Measurements from ENCODE around the gene WDHD1.

DNA sequence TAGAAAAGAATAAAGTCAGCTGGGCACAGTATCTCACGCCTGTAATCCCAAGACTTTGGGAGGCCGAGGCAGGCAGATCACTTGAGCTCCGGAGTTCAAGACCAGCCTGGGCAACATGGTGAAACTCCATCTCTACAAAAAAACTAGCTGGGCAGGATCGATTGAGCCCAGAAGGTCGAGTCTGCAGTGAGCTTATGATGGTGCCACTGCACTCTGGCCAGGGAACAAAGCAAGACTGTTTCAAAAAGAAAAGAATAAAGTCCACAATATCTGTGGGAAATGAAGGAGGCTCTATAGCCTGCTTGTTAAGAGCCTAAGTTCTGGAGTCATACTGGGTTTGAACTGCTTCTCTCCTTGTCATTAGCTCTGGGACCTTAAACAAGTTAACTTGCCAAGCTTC lies 32.4 kb upstream of the WDHD1 start:
- TF ChIP-seq ZNF70 (CRISPR knock-in tag; IDR thresholded peaks at IDR 0.05) = no peak
- TF ChIP-seq OSR1 (CRISPR knock-in tag; IDR thresholded peaks at IDR 0.05) = no peak
- no peak for TF ChIP-seq ZNF8 (CRISPR knock-in tag; IDR thresholded peaks at IDR 0.05)
- TF ChIP-seq TCF4 (CRISPR knock-in tag; IDR thresholded peaks at IDR 0.05; ENCODE audit: borderline replicate concordance) = no peak
- TF ChIP-seq ZFP30 (CRISPR knock-in tag; IDR thresholded peaks at IDR 0.05) = no peak
- TF ChIP-seq ZFP3 (CRISPR knock-in tag; IDR thresholded peaks at IDR 0.05) = no peak
- TF ChIP-seq, protein P1, sequence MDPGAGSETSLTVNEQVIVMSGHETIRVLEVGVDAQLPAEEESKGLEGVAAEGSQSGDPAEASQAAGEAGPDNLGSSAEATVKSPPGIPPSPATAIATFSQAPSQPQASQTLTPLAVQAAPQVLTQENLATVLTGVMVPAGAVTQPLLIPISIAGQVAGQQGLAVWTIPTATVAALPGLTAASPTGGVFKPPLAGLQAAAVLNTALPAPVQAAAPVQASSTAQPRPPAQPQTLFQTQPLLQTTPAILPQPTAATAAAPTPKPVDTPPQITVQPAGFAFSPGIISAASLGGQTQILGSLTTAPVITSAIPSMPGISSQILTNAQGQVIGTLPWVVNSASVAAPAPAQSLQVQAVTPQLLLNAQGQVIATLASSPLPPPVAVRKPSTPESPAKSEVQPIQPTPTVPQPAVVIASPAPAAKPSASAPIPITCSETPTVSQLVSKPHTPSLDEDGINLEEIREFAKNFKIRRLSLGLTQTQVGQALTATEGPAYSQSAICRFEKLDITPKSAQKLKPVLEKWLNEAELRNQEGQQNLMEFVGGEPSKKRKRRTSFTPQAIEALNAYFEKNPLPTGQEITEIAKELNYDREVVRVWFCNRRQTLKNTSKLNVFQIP (CRISPR knock-in tag; IDR thresholded peaks at IDR 0.05; ENCODE audit: borderline replicate concordance, low read depth) = no peak
- no peak for TF ChIP-seq SNAI2 (CRISPR knock-in tag; IDR thresholded peaks at IDR 0.05)
- TF ChIP-seq ZC3H10 (CRISPR knock-in tag; IDR thresholded peaks at IDR 0.05) = no peak
- TF ChIP-seq, protein P2, sequence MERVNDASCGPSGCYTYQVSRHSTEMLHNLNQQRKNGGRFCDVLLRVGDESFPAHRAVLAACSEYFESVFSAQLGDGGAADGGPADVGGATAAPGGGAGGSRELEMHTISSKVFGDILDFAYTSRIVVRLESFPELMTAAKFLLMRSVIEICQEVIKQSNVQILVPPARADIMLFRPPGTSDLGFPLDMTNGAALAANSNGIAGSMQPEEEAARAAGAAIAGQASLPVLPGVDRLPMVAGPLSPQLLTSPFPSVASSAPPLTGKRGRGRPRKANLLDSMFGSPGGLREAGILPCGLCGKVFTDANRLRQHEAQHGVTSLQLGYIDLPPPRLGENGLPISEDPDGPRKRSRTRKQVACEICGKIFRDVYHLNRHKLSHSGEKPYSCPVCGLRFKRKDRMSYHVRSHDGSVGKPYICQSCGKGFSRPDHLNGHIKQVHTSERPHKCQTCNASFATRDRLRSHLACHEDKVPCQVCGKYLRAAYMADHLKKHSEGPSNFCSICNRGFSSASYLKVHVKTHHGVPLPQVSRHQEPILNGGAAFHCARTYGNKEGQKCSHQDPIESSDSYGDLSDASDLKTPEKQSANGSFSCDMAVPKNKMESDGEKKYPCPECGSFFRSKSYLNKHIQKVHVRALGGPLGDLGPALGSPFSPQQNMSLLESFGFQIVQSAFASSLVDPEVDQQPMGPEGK (CRISPR knock-in tag; IDR thresholded peaks at IDR 0.05; ENCODE audit: borderline replicate concordance) = no peak
- TF ChIP-seq TOX (CRISPR knock-in tag; IDR thresholded peaks at IDR 0.05; ENCODE audit: borderline replicate concordance) = no peak
- TF ChIP-seq ZNF565 (CRISPR knock-in tag; conservative IDR thresholded peaks at IDR 0.05; ENCODE audit: low read depth) = no peak
- TF ChIP-seq CSDC2 (CRISPR knock-in tag; IDR thresholded peaks at IDR 0.05) = no peak
- TF ChIP-seq, protein P3, sequence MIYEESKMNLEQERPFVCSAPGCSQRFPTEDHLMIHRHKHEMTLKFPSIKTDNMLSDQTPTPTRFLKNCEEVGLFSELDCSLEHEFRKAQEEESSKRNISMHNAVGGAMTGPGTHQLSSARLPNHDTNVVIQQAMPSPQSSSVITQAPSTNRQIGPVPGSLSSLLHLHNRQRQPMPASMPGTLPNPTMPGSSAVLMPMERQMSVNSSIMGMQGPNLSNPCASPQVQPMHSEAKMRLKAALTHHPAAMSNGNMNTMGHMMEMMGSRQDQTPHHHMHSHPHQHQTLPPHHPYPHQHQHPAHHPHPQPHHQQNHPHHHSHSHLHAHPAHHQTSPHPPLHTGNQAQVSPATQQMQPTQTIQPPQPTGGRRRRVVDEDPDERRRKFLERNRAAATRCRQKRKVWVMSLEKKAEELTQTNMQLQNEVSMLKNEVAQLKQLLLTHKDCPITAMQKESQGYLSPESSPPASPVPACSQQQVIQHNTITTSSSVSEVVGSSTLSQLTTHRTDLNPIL (CRISPR knock-in tag; IDR thresholded peaks at IDR 0.05; ENCODE audit: low read depth) = no peak

Data from SK-N-SH treated with all-trans-retinoic acid at 6 μM for 48 hours (cell line).